Measurements from ENCODE around the gene CGB1.
"Not testable (repeated sequence)": the region's sequence is repeated elsewhere in the genome, so short reads cannot be mapped to it uniquely, and the experiment has no call there.

The CGB1 gene

GRCh38 chr19:49036815-49037214 lies at the start of gene CGB1:
Gene CGB1 (minus strand): TSS chr19:49036895. CDS start chr19:49036711, 184 bp downstream.
- DNase-seq, result not testable (repeated sequence)

- DNase-seq, result no peak
Observed at GRCh38 chr19:49086296-49086695, 49.6 kb upstream of the CGB1 start.

GRCh38 chr19:49085868-49086232 lies 49.2 kb upstream of the CGB1 start:
- DNase-seq, result no peak

GRCh38 chr19:49085020-49085867 lies 48.5 kb upstream of the CGB1 start, which contains the start of gene SNRNP70:
Gene SNRNP70 (plus strand): TSS chr19:49085451. CDS start chr19:49086415, 964 bp downstream.
- peak; percentile 100 for DNase-seq

- no peak for DNase-seq
Observed at GRCh38 chr19:49084206-49085019, 47.7 kb upstream of the CGB1 start.

GRCh38 chr19:49081273-49081672 lies 44.6 kb upstream of the CGB1 start:
- DNase-seq, result no peak

GRCh38 chr19:49080392-49080791 lies 43.7 kb upstream of the CGB1 start:
- DNase-seq, result no peak

GRCh38 chr19:49074869-49075268 lies 38.2 kb upstream of the CGB1 start:
- peak; percentile 38 for DNase-seq

- no peak for DNase-seq
Observed at GRCh38 chr19:49073514-49074378, 37.1 kb upstream of the CGB1 start.

- no peak for DNase-seq
Observed at GRCh38 chr19:49071860-49072547, 35.3 kb upstream of the CGB1 start.

GRCh38 chr19:49070416-49070815 lies 33.7 kb upstream of the CGB1 start:
- no peak for DNase-seq

GRCh38 chr19:49069026-49069425 lies 32.3 kb upstream of the CGB1 start:
- DNase-seq, result no peak

- no peak for DNase-seq
Observed at GRCh38 chr19:49067554-49067953, 30.9 kb upstream of the CGB1 start.

- DNase-seq, result no peak
Observed at GRCh38 chr19:49065905-49066512, 29.3 kb upstream of the CGB1 start.

- DNase-seq, result no peak
Observed at GRCh38 chr19:49064768-49065611, 28.3 kb upstream of the CGB1 start, which contains the start of gene NTF4. Gene NTF4 (minus strand): TSS chr19:49064818. CDS start chr19:49061997, 2,821 bp downstream.

GRCh38 chr19:49064029-49064629 lies 27.4 kb upstream of the CGB1 start:
- no peak for DNase-seq

GRCh38 chr19:49061445-49061844 lies 24.8 kb upstream of the CGB1 start:
- no peak for DNase-seq

- DNase-seq, result no peak
Observed at GRCh38 chr19:49061000-49061399, 24.3 kb upstream of the CGB1 start.

GRCh38 chr19:49059053-49059452 lies 22.4 kb upstream of the CGB1 start:
- no peak for DNase-seq

GRCh38 chr19:49058562-49058961 lies 21.9 kb upstream of the CGB1 start:
- DNase-seq, result peak; percentile 6
